Activated CD4-positive, alpha-beta T cell treated with anti-CD3 and anti-CD28 coated beads for 36 hours (primary cell): ENCODE data around the gene COLEC11. TPM values are rescaled to one million over a fixed set of nuclear protein-coding genes. Genes with fewer than 3 reads are reported as not detected.

Source experiments
- ATAC-seq: fragments of 200-7000 bp; cut with Tn5 transposase; one replicate; pipeline ENCODE4 v1.10.0; 2021; ENCODE audit warnings: mild to moderate bottlenecking, moderate library complexity
- CTCF ChIA-PET: fragments of 350-600 bp; sonication (Branson Sonifier 250); formaldehyde crosslinking; loops from one replicate; lab custom pipeline; 2021; ENCODE audit warnings: antibody characterized with exemption; lab: Charles Lee
- POLR2A ChIA-PET: fragments of 350-600 bp; sonication (Branson Sonifier 250); formaldehyde crosslinking; loops from one replicate; lab custom pipeline; 2021; ENCODE audit warnings: antibody characterized with exemption, inconsistent platforms; lab: Charles Lee
- DNase-seq: peaks from one replicate; pipeline ENCODE4 v3.0.0-alpha.2; 2020
- H3K27ac Mint-ChIP-seq: one replicate; pipeline ENCODE4 v1.8.0; 2021; ENCODE audit warnings: mixed read lengths
- H3K27me3 Mint-ChIP-seq: one replicate; pipeline ENCODE4 v1.8.0; 2021; ENCODE audit warnings: mixed read lengths
- H3K36me3 Mint-ChIP-seq: one replicate; pipeline ENCODE4 v1.8.0; 2021; ENCODE audit warnings: low read depth, mixed read lengths
- H3K4me1 Mint-ChIP-seq: one replicate; pipeline ENCODE4 v1.8.0; 2021; ENCODE audit warnings: mixed read lengths
- H3K4me3 Mint-ChIP-seq: one replicate; pipeline ENCODE4 v1.8.0; 2021; ENCODE audit warnings: mild to moderate bottlenecking, moderate library complexity, mixed read lengths
- H3K9me3 Mint-ChIP-seq: one replicate; pipeline ENCODE4 v1.8.0; 2021; ENCODE audit warnings: low read depth, mixed read lengths
- intact Hi-C, 2 experiments: fragments of 100-400 bp; cut with DNase I in 1 of 2; cut with micrococcal nuclease in 1 of 2; formaldehyde crosslinking; loops; one replicate each; pipeline versions ENCODE4 v1.14.2 to v1.15.1; 2022 to 2024; cut with DNase I, micrococcal nuclease
- total RNA-seq, 2 experiments: library from RNA; stranded (reverse); gene quantifications; one replicate each; pipeline ENCODE4 v1.2.3, GENCODE V29; 2021

The COLEC11 gene
- total RNA-seq, 2 experiments from 2014 or later, result 0.18 to 0.37 TPM

GRCh38 chr2:3636586-3637310 lies 41.8 kb downstream of the COLEC11 start:
- H3K36me3 Mint-ChIP-seq, result no peaks in the 10 kb centered on the region
- DNase-seq (no peak), ATAC-seq (no peak)
- no peak overlapping the region for H3K4me3 Mint-ChIP-seq
- intact Hi-C loops, result no loop called here
- H3K9me3 Mint-ChIP-seq, result no peaks in the 10 kb centered on the region
- H3K4me1 Mint-ChIP-seq, result no peaks in the 10 kb centered on the region
- H3K27ac Mint-ChIP-seq, result no peak overlapping the region
- ChIA-PET POLR2A (no interaction called here), CTCF (no interaction called here)
- no peaks in the 10 kb centered on the region for H3K27me3 Mint-ChIP-seq

- ChIA-PET CTCF (no interaction called here), POLR2A (no interaction called here)
- intact Hi-C loops, result no loop called here
- Mint-ChIP-seq H3K36me3 (no peaks in the 10 kb centered on the region), H3K27me3 (no peaks in the 10 kb centered on the region), H3K9me3 (no peaks in the 10 kb centered on the region), H3K4me3 (no peak overlapping the region), H3K27ac (no peak overlapping the region), H3K4me1 (no peaks in the 10 kb centered on the region)
- ATAC-seq, result no peak
- DNase-seq, result no peak
Observed at GRCh38 chr2:3637311-3637675, 42.4 kb downstream of the COLEC11 start.

- CTCF ChIA-PET, result no interaction called here
- ATAC-seq (no peak), DNase-seq (no peak)
- POLR2A ChIA-PET, result no interaction called here
- Mint-ChIP-seq H3K27me3 (no peaks in the 10 kb centered on the region), H3K9me3 (no peaks in the 10 kb centered on the region), H3K27ac (no peak overlapping the region), H3K4me3 (no peak overlapping the region), H3K36me3 (no peaks in the 10 kb centered on the region), H3K4me1 (no peaks in the 10 kb centered on the region)
- intact Hi-C loops, result no loop called here
Observed at GRCh38 chr2:3637692-3638455, 43.0 kb downstream of the COLEC11 start.

GRCh38 chr2:3638456-3638810 lies 43.5 kb downstream of the COLEC11 start:
- Mint-ChIP-seq H3K36me3 (no peaks in the 10 kb centered on the region), H3K27me3 (no peaks in the 10 kb centered on the region), H3K4me1 (no peaks in the 10 kb centered on the region), H3K4me3 (no peak overlapping the region), H3K9me3 (no peaks in the 10 kb centered on the region), H3K27ac (no peak overlapping the region)
- ChIA-PET POLR2A (no interaction called here), CTCF (no interaction called here)
- intact Hi-C loops, result no loop called here
- no peak for ATAC-seq
- DNase-seq, result no peak

GRCh38 chr2:3639015-3639630 lies 44.2 kb downstream of the COLEC11 start:
- ChIA-PET CTCF (interaction anchor here (0.8 kb wide), 1 partner anchor 55 kb away, joined by 3 read pairs; no protein-coding TSS in a partner anchor), POLR2A (no interaction called here)
- no peak overlapping the region for H3K27ac Mint-ChIP-seq
- no peak for ATAC-seq
- H3K4me1 Mint-ChIP-seq, result no peaks in the 10 kb centered on the region
- no peak for DNase-seq
- no peaks in the 10 kb centered on the region for H3K27me3 Mint-ChIP-seq
- no peaks in the 10 kb centered on the region for H3K9me3 Mint-ChIP-seq
- no peak overlapping the region for H3K4me3 Mint-ChIP-seq
- intact Hi-C loops, result no loop called here
- no peaks in the 10 kb centered on the region for H3K36me3 Mint-ChIP-seq

GRCh38 chr2:3639653-3640052 lies 44.7 kb downstream of the COLEC11 start:
- Mint-ChIP-seq H3K36me3 (no peaks in the 10 kb centered on the region), H3K4me3 (no peak overlapping the region), H3K27me3 (no peaks in the 10 kb centered on the region), H3K27ac (no peak overlapping the region), H3K4me1 (no peaks in the 10 kb centered on the region), H3K9me3 (no peaks in the 10 kb centered on the region)
- CTCF ChIA-PET, result interaction anchor here (0.8 kb wide), 1 partner anchor 56 kb away, joined by 3 read pairs; no protein-coding TSS in a partner anchor
- ATAC-seq (no peak), DNase-seq (no peak)
- POLR2A ChIA-PET, result no interaction called here
- intact Hi-C loops, result no loop called here

- ATAC-seq, result no peak
- H3K9me3 Mint-ChIP-seq, result no peaks in the 10 kb centered on the region
- no peaks in the 10 kb centered on the region for H3K36me3 Mint-ChIP-seq
- no peaks in the 10 kb centered on the region for H3K27me3 Mint-ChIP-seq
- no peak for DNase-seq
- intact Hi-C loops, result no loop called here
- no peak overlapping the region for H3K4me3 Mint-ChIP-seq
- H3K27ac Mint-ChIP-seq, result no peak overlapping the region
- no peaks in the 10 kb centered on the region for H3K4me1 Mint-ChIP-seq
- ChIA-PET POLR2A (no interaction called here), CTCF (no interaction called here)
Observed at GRCh38 chr2:3641181-3641580, 46.3 kb downstream of the COLEC11 start.

GRCh38 chr2:3641841-3642421 lies 47.0 kb downstream of the COLEC11 start:
- POLR2A ChIA-PET, result interaction anchor here (0.5 kb wide), 1 partner anchor 247 kb away, joined by 4 read pairs; no protein-coding TSS in a partner anchor
- Mint-ChIP-seq H3K36me3 (no peaks in the 10 kb centered on the region), H3K4me3 (no peak overlapping the region), H3K9me3 (no peaks in the 10 kb centered on the region), H3K4me1 (no peaks in the 10 kb centered on the region), H3K27me3 (no peaks in the 10 kb centered on the region), H3K27ac (no peak overlapping the region)
- DNase-seq (no peak), ATAC-seq (no peak)
- CTCF ChIA-PET, result no interaction called here
- intact Hi-C loops, result no loop called here

- Mint-ChIP-seq H3K9me3 (no peaks in the 10 kb centered on the region), H3K27me3 (no peaks in the 10 kb centered on the region), H3K4me1 (no peaks in the 10 kb centered on the region), H3K36me3 (no peaks in the 10 kb centered on the region), H3K4me3 (no peak overlapping the region), H3K27ac (no peak overlapping the region)
- ChIA-PET CTCF (no interaction called here), POLR2A (interaction anchor here (0.5 kb wide), 2 partner anchors 22 to 248 kb away, joined by 4 to 6 read pairs; no protein-coding TSS in a partner anchor)
- DNase-seq, result no peak
- intact Hi-C loops, result no loop called here
- ATAC-seq, result no peak
Observed at GRCh38 chr2:3642521-3643215, 47.8 kb downstream of the COLEC11 start.

- no peaks in the 10 kb centered on the region for H3K27me3 Mint-ChIP-seq
- DNase-seq (no peak), ATAC-seq (no peak)
- H3K4me3 Mint-ChIP-seq, result no peak overlapping the region
- intact Hi-C loops, result no loop called here
- no peak overlapping the region for H3K27ac Mint-ChIP-seq
- ChIA-PET POLR2A (interaction anchor here (0.5 kb wide), 1 partner anchor 21 kb away, joined by 6 read pairs; no protein-coding TSS in a partner anchor), CTCF (interaction anchor here (0.6 kb wide), 1 partner anchor 70 kb away, joined by 3 read pairs; no protein-coding TSS in a partner anchor)
- H3K4me1 Mint-ChIP-seq, result no peaks in the 10 kb centered on the region
- no peaks in the 10 kb centered on the region for H3K9me3 Mint-ChIP-seq
- H3K36me3 Mint-ChIP-seq, result no peaks in the 10 kb centered on the region
Observed at GRCh38 chr2:3643371-3644245, 48.7 kb downstream of the COLEC11 start.
